HG03354 (cell line): ENCODE results near the gene TEX14.
"Not testable (repeated sequence)": the region's sequence is repeated elsewhere in the genome, so short reads cannot be mapped to it uniquely, and the experiment has no call there.

ENCODE experiments used
- ATAC-seq: cut with Tn5 transposase; IDR thresholded peaks from one replicate; pipeline ENCODE4 v1.9.1; 2021; ENCODE audit warnings: mild to moderate bottlenecking; ENCODE audit not compliant: unreplicated experiment, poor library complexity, severe bottlenecking

Gene TEX14

DNA sequence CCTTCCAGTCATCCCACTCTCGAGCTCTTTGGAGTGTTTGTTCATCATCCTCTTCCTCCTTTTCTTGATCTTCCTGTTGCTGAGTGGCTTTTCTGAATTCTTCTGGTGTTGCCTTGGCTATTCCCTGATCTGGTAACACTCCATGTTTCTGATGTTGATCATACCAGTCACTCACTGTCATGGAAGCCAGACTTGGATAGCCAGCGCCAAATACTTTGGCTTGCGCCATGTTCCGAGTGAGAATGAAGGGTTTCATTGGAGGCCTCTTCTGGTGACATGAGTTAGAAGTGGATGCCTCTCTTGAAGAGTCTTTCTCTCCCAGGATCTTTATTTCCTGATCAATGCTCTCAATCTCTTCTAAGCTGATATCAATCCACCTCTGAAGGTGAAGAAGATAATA lies 31.2 kb downstream of the TEX14 start:
- no peak for ATAC-seq

DNA sequence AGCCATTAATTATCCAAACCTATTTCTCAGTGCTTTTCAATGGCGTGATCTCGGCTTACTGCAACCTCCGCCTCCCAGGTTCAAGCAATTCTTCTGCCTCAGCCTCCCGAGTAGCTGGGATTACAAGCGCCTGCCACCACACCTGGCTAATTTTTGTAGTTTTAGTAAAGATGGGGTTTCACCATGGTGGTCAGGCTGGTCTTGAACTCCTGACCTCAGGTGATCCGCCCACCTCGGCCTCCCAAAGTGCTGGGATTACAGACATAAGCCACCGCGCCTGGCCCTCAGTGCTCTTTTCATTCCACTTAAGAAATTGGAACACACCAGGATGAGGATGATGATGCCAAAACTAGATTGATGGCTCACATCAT lies 32.1 kb downstream of the TEX14 start:
- not testable (repeated sequence) for ATAC-seq

DNA sequence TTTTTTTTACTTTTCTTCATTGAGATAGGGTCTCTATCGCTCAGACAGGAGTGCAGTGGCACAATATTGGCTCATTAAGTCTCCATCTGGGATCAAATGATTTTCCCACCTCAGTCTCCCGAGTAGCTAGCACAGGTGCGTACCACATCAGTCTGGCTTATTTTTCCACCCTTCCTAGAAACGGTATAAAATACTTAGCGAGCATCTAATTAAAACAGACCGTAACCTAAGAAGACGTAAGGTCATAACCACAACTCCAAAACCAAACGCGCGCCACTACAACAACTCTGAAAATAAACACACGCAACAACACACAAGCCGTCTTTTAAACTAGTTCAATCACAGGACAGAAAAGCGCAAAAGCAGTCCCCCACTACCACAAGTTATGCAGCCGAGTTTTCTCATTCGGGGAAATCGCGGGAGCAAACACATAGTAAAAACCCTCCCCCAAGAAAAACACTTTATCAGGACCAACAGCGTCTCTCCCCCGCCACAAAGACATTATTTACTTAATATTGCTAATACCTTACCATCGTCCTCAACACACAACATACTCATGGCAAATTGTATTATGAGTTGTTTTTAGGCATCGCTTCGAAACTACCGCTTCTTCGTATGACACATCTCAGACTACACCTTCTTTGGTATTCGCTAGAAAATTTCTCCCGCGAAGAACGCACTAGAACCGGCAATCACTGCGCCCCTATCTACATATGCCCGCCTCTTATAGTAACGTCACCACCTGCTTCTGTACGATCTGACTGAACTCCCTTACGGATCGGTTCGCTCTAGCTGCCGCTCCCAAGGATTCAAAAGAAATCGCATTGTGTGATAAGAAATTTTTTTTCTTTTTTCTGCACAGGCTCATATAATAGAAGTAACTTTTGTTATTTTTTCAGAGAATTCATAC lies 32.8 kb downstream of the TEX14 start:
- peak; percentile 73 for ATAC-seq

DNA sequence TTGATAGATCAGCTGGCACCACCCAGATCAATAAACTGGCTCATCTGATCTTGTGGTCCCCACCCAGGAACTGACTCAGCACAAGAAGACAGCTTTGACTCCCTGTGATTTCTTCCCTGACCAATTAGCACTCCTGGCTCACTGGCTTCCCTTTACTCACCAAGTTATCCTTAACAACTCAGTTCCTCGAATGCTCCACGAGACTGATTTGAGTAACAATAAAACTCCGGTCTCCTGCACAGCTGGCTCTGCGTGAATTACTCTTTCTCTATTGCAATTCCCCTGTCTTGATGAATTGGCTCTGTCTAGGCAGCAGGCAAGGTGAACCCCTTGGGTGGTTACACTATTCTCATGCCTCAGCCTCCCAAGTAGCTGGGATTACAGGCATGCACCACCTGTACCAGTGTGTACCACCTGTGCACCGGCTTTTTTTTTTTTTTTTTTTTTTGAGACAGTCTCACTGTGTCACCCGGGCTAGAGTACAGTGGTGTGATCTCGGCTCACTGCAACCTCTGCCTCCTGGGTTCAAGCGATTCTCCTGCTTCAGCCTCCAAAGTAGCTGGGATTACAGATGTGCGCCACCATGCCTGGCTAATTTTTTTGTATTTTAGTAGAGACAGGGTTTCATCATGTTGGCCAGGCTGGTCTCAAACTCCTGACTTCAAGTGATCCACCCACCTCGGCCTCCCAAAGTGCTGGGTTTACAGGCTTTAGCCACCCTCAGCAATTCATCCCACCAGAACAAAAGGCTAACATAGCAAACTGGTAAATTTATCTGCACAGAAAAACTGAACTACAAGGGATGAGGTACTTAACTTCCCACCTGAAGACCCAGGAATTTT lies 33.7 kb downstream of the TEX14 start:
- ATAC-seq, result not testable (repeated sequence)

DNA sequence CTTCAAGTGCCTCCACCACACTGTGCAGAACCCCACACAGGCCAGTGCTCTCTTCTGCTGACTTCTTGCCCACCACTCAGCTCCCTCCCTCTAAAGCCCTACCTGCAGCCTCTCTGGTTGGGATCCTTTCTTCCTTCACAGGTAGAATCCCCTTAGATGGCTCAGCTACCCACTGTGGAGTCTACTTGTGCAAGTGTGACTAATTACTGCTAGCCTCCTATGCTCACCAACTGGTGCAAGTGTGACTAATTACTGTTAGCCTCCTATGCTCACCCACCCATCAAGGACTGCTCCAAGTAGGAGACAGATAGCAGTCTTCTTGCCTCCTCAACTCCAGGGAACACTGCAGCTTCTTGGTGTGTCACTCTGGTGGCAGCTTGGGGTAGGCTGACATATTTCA lies 43.6 kb downstream of the TEX14 start:
- ATAC-seq, result no peak

DNA sequence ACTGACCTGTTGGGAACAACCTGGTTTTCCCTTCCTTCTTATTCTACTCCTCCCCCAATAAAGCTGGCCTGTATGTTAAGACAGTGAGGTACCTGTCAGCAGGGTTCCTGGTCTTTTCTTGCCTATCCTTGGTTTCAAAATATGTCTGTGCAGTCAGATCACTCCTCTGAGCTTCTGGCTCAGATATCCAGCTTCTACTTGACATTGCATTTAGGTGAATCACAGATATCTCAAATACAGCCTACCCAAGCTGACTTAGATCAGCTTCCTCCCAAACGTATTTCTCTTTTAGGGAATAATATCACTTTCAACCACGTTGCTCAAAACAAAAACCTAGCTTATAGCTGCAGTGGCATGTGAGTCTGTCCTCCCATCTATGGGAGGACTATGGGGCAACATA lies 48.7 kb downstream of the TEX14 start:
- ATAC-seq, result no peak

DNA sequence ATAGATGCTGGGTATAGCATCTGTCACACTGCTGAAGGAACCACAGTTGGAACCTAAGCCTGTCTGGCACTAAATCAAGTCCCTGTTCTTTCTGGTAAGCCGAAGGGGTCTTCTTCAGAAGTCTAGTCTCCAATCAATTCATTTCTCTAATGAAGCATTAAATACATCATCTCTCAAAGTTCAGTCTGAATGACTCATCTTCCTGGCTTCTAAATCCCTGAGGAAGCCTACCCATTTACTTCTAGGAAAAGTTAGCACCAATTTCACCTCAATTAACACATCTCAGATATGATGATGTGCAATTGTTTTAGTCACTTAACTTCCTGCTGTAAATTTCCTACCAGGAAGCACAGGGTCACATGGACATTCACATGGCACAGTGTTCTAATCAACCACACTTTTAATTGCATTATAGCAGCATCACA lies 49.9 kb downstream of the TEX14 start:
- ATAC-seq, result no peak

DNA sequence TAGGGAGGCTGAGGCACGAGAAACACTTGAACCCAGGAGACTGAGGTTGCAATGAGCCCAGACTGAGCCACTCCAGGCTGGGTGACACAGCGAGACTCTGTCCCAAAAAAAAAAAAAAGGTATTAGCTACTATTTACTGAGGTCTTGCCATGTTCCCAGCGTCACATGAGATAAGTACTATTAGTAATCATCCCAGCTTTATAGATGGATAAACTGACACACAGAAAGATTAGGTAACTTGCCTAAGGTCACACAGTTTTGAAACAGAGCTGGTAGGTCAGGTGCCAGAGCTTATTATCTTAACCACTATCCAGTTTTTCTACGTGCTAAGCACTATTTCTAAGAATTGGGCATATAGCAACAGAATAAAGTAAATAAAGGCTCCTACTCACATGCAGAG lies 51.6 kb downstream of the TEX14 start:
- no peak for ATAC-seq

DNA sequence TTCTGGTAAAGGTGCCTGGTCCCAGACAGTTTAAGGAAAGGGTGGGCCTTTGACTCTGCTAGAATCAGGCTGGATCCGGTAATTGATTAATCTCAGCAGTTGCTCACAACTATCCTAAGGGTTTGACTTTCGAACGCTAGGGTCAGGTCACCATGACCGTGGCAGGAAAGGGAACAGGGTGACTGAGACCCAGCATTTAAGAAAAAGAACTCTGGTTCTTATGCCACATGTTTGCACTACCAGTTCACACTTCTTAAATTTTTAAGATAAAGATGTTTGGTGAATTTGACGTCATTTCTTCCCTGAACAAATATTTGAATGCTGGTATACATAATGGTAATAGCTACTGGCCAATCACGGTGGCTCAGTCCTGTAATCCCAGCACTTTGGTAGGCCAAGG lies 52.2 kb downstream of the TEX14 start:
- no peak for ATAC-seq

DNA sequence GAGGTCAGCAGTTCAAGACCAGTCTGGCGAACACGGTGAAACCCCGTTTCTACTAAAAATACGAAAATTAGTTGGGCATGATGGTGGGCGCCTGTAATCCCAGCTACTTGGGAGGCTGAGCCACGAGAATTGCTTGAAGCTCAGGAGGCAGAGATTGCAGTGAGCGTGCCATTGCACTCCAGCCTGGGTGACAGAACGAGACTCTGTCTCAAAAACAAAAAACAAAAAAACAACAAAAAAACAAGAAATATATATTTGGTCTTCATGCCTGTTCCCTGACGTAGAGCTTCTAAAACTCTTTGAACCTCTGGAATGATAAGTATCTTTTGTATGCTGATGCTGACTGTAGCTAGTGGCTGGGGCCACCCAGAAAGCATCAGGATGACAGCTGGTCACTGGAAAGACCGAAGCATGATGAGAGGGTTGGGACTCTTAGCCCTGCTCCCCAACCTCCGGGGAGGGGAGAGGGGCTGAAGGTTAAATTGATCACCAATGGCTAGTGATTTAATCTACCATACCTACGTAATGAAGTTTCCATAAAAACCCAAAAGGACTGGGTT lies 54.8 kb downstream of the TEX14 start:
- ATAC-seq, result no peak

DNA sequence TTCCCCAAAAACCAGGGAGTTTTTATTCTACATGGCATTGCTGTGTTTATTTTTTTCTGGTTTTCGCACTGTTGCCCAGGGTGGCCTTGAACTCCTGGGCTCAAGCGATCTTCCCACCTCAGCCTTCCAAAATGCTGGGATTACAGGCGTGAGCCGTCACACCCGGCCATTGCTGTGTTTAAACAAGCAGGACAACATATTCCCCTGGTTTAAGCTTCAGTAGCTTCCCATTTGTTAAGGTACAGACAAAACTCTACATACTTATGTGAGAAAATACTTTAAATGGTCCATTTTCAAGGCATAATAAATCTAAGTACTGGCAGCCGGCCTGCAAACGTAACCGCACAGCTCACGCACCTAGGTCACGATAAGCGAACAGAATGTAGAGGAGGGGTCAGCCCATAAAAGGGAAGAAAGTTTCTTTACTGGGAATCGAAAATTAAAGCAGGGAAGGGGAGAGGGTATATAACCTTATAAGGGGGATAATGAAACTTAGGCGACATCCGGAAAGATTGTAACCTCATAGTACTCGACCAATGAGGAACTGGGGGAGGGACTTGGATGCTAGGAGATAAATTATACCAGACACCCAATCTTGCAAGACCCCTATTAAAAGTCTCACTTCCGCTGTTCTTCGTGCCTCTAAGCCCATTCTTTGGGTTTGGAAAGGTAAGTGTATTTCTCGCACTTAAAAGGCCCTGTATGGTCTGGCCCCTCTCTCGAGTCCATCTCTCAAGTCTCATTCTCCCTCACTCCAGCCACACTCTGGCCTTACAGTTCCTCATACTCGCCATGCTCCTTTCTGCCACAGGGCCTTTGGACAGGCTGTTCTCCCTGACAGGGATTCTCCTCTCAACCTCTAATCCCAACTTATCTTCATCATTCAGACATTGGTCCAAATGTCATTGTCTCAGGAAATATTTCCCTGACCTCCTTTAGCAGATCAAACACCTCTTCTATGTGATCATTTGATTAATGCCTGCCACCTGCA lies 59.2 kb downstream of the TEX14 start:
- no peak for ATAC-seq

DNA sequence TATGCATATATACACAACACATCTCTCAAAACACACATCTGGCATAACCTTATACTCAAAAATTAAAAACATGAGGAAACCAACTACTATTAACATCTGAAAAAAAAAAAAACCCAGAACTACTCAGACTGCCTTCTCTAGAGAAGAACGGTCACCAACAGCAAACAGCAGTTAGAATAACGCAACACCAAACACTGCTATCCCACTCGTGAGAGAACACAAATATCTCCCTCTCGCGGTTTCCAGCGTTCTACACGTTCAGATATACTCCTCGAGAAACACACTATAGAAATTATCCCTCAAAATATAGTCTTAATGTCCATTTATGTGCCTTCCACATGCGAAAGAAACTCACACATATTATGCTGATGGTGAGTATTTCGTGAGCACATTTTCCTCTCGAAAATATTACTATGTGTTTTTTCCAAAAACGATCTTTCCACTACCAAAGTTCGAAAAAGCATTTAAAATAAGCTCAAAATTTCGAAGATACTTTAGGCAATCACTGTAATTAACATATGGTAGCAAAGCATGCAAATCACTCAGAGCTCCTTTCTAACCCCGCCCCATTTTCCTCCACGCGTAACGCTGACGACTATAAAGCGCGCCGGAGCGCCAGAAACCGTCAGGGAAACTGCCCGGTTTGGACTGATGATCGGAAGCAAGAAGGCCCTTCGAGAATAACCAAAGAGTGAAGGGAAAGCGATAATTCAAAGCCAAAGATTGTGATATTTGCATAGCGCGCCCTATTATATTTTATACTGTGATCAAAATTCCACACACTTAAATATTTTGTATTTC lies 60.1 kb downstream of the TEX14 start:
- ATAC-seq, result peak; percentile 88

DNA sequence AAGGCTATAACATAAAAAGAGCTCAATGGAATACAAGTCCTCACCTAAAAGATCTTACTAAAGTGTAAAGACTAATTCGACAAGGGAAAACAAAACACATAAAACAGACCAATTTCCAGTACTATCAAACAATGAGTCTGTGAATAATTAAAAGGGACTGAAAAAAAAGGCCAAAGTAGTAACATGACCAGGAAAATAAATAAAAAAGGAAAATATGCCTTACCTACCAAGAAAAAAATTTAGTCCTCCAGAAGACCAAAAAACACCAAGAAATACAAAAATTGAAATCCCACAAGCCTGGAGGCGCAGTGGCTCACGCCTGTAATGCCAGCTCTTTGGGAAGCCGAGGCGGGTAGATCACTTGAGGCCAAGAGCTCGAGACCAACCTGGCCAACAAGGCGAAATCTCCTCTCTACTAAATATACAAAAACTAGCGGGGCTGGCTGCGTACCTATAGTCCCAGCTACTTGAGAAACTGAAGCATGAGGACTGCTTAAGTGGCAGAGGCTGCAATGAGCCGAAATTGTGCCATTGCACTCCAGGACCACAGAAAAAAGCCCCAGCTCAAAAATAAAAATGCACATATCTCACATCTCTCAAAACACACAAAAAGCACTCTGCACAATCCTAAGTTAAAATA lies 60.8 kb downstream of the TEX14 start:
- ATAC-seq, result no peak

DNA sequence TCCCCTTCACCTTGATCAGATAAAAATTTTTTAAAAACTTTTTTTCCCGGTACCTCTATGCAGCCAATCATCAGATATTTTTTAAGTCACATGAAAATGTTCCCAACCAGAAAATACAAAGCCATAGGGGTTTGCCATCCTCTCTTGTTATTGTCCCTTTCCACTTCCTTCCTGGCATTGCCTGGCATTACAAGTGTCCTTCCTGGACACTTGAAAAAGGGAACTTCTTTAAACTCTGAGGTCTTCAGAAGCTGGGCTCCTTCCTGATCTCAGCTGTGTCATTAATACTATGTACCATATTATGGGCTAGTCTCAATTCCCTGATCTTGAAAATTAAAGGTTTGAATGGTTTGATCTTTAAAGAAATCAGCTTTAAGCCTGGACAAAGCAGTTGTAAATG lies 64.9 kb downstream of the TEX14 start:
- ATAC-seq, result no peak

DNA sequence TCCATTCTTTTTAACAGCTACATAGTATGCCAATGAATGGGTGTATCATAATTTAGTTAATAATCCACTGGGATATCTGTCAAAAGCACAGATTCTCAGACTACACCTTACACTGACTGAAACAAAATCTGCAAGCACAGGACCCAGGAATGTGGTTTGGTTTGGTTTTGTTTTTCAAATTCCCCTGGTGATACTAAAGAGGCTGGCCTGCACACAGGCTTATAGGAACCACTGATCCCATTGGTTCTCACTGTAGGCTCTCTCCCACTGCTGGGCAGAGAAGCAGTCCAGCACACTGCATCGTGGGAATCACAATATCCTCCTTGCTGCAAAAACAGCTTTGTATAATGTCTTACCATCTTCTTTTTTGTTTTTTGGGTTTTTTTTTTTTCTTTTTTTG lies 67.1 kb downstream of the TEX14 start:
- ATAC-seq, result no peak

DNA sequence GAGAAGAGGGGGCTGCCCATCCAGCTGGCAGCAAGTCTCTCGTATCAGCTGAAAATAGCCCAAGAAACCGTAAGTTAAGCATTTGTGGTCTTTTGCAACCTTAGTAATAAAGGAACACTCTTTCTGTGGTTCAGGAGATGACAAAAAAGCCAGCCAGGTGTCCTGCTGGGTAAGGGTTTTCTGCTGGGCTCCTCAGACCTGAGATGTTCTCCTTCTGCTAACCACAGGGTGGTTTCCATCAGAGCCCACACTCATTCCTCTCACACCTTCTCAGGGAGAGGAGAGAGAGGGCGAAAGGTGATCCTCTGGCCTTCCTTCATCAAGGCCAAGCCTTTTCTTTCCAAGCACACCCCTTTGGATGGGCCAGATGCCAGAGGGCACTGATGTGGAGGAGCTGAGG lies 70.7 kb downstream of the TEX14 start:
- ATAC-seq, result peak; percentile 71

DNA sequence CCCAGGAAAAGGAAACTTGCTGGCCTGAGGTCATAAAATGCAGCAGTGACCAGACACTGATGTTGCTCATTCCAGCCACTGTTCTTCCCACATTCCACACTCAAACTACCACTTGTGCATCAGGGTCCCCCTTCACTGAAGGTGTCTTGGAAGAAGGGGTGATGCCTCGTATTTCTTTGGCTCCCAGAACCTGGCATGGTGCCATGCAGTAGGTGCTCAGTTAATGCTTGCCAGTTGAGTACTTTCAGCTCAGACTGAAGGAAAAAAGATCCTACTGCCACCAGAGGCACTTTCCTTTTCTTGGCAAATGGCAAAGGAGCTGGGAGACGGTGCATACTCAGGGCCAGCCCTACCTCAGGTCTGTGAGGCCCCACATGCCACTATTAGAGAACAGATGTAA lies 73.5 kb downstream of the TEX14 start:
- ATAC-seq, result no peak

DNA sequence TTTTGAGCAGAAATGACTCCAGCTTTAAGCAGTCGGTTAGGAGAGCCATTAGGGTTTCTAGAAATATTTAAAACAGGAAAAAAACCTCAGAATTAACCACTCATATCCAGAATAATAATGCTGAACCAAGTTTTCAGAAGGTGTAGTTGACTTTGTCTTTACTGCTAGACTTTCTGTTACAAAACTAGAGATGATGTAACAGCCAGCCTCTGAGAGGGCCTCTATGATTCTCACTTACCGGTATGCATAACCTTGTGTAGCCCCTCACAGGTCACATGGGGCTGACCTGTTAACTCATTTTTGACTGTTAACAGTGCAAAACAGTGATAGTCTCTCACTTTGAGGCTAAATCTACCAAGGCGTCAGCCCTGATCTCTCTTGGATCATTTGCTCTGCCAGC lies 74.3 kb downstream of the TEX14 start:
- no peak for ATAC-seq
